HCT116 (cell line): Measurements from ENCODE around the gene APOA5. TPM values are rescaled to one million over a fixed set of nuclear protein-coding genes. Genes with fewer than 3 reads are reported as not detected.

Source experiments
- ATAC-seq: fragments of 200-7000 bp; cut with Tn5 transposase; 2 replicates; pipeline ENCODE4 v1.9.1; 2020; ENCODE audit warnings: mild to moderate bottlenecking, moderate library complexity
- BruUV-seq: library from RNA; stranded (reverse); fragments of 400-500 nt; replicated peaks from 2 replicates; lab custom pipeline; 2021; lab: Mats Ljungman, UMichigan
- CTCF ChIA-PET: fragments of 300-600 bp; sonication (Branson Sonifier 250); formaldehyde crosslinking; loops from one replicate; lab custom pipeline; 2021; ENCODE audit warnings: antibody characterized with exemption; lab: Charles Lee
- POLR2A ChIA-PET: fragments of 300-600, 350-600 bp; sonication (Branson Sonifier 250); formaldehyde crosslinking; loops from one replicate; lab custom pipeline; 2021; ENCODE audit warnings: antibody characterized with exemption; lab: Charles Lee
- RAD21 ChIA-PET, 2 experiments: fragments of 300-600 bp; sonication (Branson Sonifier 250); formaldehyde crosslinking; loops; one replicate each; lab custom pipeline; 2023; ENCODE audit warnings: low total read pairs in 2 of 2; ENCODE audit not compliant: uncharacterized antibody in 2 of 2, unreplicated experiment in 2 of 2, low non-redundant PET in 1 of 2; lab: Charles Lee
- DNase-seq: peaks from one replicate; pipeline ENCODE4 v3.0.0-alpha.2; 2010; ENCODE audit warnings: low read depth, low spot score
- H2AFZ ChIP-seq: fragments of 200-600 bp; shearing (Covaris generic), sonication (generic); 2 replicates; pipeline ENCODE4 v1.6.1; 2017; ENCODE audit warnings: low read depth, mixed run types, mixed read lengths, antibody characterized with exemption, low read length; ENCODE audit not compliant: poor library complexity, severe bottlenecking
- H3K27ac ChIP-seq: 2 replicates; pipeline ENCODE4 v1.5.1; 2012; ENCODE audit warnings: low read depth, low read length
- H3K27me3 ChIP-seq: fragments of 200-600 bp; sonication (generic); 2 replicates; pipeline ENCODE4 v1.6.1; 2016; ENCODE audit warnings: mixed run types, low read length, mixed read lengths; ENCODE audit not compliant: insufficient read depth
- H3K36me3 ChIP-seq, 2 experiments: fragments of 200-500 bp in 1 of 2; fragments of 200-600 bp in 1 of 2; sonication (Bioruptor generic) in 1 of 2; sonication (generic) in 1 of 2; 2 replicates each; pipeline versions ENCODE4 v1.5.1 to v1.6.1; 2014 to 2016; ENCODE audit warnings: low read length in 2 of 2, inconsistent platforms in 1 of 2, mixed read lengths in 1 of 2, mixed run types in 1 of 2; ENCODE audit not compliant: insufficient read depth in 2 of 2, control insufficient read depth in 1 of 2
- H3K4me1 ChIP-seq, 2 experiments: fragments of 200-600 bp in 1 of 2; sonication (generic) in 1 of 2; 2 replicates each; pipeline versions ENCODE4 v1.5.1 to v1.6.1; 2012 to 2017; ENCODE audit warnings: low read length in 2 of 2, inconsistent platforms in 1 of 2, mild to moderate bottlenecking in 1 of 2, mixed read lengths in 1 of 2, mixed run types in 1 of 2, moderate library complexity in 1 of 2; ENCODE audit not compliant: insufficient read depth in 2 of 2, control insufficient read depth in 1 of 2
- H3K4me2 ChIP-seq: fragments of 200-600 bp; sonication (generic); 2 replicates; pipeline ENCODE4 v1.6.1; 2017; ENCODE audit warnings: mixed run types, low read length, mixed read lengths
- H3K4me3 ChIP-seq, 2 experiments: fragments of 200-600 bp in 1 of 2; sonication (generic) in 1 of 2; replicated peaks in 1 of 2; 2 replicates each; pipeline ENCODE4 v1.5.1; 2011 to 2016; ENCODE audit warnings: low read length in 2 of 2, control low read depth in 1 of 2, low read depth in 1 of 2, mild to moderate bottlenecking in 1 of 2, mixed read lengths in 1 of 2, mixed run types in 1 of 2
- H3K79me2 ChIP-seq: fragments of 200-600 bp; sonication (generic); 2 replicates; pipeline ENCODE4 v1.6.1; 2017; ENCODE audit warnings: mild to moderate bottlenecking, mixed run types, low read length, moderate library complexity, mixed read lengths; ENCODE audit not compliant: insufficient read depth
- H3K9ac ChIP-seq: fragments of 200-600 bp; sonication (generic); 2 replicates; pipeline ENCODE4 v1.6.1; 2016; ENCODE audit warnings: low read length, mixed read lengths
- H3K9me2 ChIP-seq: fragments of 200-600 bp; sonication (generic), shearing (Covaris generic); 2 replicates; pipeline ENCODE4 v1.6.1; 2017; ENCODE audit warnings: mixed run types, mild to moderate bottlenecking, moderate library complexity; ENCODE audit not compliant: insufficient read depth
- H3K9me3 ChIP-seq, 2 experiments: fragments of 200-500 bp in 1 of 2; fragments of 200-600 bp in 1 of 2; sonication (Bioruptor generic) in 1 of 2; sonication (generic) in 1 of 2; 2 replicates each; pipeline ENCODE4 v1.6.1; 2014 to 2017; ENCODE audit warnings: low read length in 2 of 2, mixed read lengths in 2 of 2, inconsistent platforms in 1 of 2, low read depth in 1 of 2, mild to moderate bottlenecking in 1 of 2, mixed run types in 1 of 2, moderate library complexity in 1 of 2; ENCODE audit not compliant: control insufficient read depth in 1 of 2, insufficient read depth in 1 of 2
- H4K20me1 ChIP-seq: fragments of 200-600 bp; sonication (generic), shearing (Covaris generic); 2 replicates; pipeline ENCODE4 v1.6.1; 2017; ENCODE audit warnings: mixed run types, mild to moderate bottlenecking, moderate library complexity; ENCODE audit not compliant: insufficient read depth
- CBX3 ChIP-seq: IDR thresholded peaks from 2 replicates; pipeline ENCODE4 v1.6.1; 2012; ENCODE audit warnings: low read depth
- CTCF ChIP-seq, 3 experiments: fragments of 200-600 bp in 1 of 3; sonication (generic) in 1 of 3; IDR thresholded peaks in 2 of 3; conservative IDR thresholded peaks in 1 of 3; 2 replicates each; pipeline ENCODE4 v1.5.1; 2012 to 2017; ENCODE audit warnings: low read depth in 2 of 3, low read length in 2 of 3, antibody characterized with exemption in 1 of 3, borderline replicate concordance in 1 of 3, control low read depth in 1 of 3, mild to moderate bottlenecking in 1 of 3, mixed read lengths in 1 of 3, mixed run types in 1 of 3, moderate library complexity in 1 of 3; ENCODE audit not compliant: insufficient read depth in 1 of 3
- EGR1 ChIP-seq: IDR thresholded peaks from 2 replicates; pipeline ENCODE4 v1.6.1; 2012; ENCODE audit warnings: low read depth
- EZH2 ChIP-seq: fragments of 200-600 bp; sonication (generic); IDR thresholded peaks from 2 replicates; pipeline ENCODE4 v1.6.1; 2017; ENCODE audit warnings: antibody characterized with exemption, mixed run types
- FOSL1 ChIP-seq: IDR thresholded peaks from 2 replicates; pipeline ENCODE4 v1.6.1; 2012; ENCODE audit warnings: low read depth
- JUND ChIP-seq: IDR thresholded peaks from 2 replicates; pipeline ENCODE4 v1.6.1; 2012
- MAX ChIP-seq: IDR thresholded peaks from 2 replicates; pipeline ENCODE4 v1.6.1; 2012
- POLR2A ChIP-seq: IDR thresholded peaks from 2 replicates; pipeline ENCODE4 v1.7.0; 2011; ENCODE audit warnings: borderline replicate concordance; ENCODE audit not compliant: insufficient read depth, insufficient read length; ENCODE audit errors: extremely low read depth
- POLR2AphosphoS5 ChIP-seq: IDR thresholded peaks from 2 replicates; pipeline ENCODE4 v1.6.1; 2011; ENCODE audit warnings: mild to moderate bottlenecking, low read depth, low read length, moderate library complexity
- SIN3A ChIP-seq: IDR thresholded peaks from 2 replicates; pipeline ENCODE4 v1.6.1; 2012; ENCODE audit warnings: low read depth
- SRF ChIP-seq: IDR thresholded peaks from 2 replicates; pipeline ENCODE4 v1.6.1; 2012; ENCODE audit warnings: low read depth
- TCF7L2 ChIP-seq: IDR thresholded peaks from 2 replicates; pipeline ENCODE4 v1.7.0; 2011; ENCODE audit warnings: borderline replicate concordance, inconsistent platforms; ENCODE audit not compliant: insufficient read depth, insufficient read length; ENCODE audit errors: extremely low read depth
- YY1 ChIP-seq: IDR thresholded peaks from 2 replicates; pipeline ENCODE4 v1.6.1; 2011; ENCODE audit warnings: low read length, low read depth, moderate library complexity, mild to moderate bottlenecking; ENCODE audit not compliant: insufficient replicate concordance; ENCODE audit errors: extremely low read depth
- ZBTB33 ChIP-seq: IDR thresholded peaks from 2 replicates; pipeline ENCODE4 v1.6.1; 2011; ENCODE audit warnings: mild to moderate bottlenecking, low read length, moderate library complexity; ENCODE audit not compliant: insufficient replicate concordance; ENCODE audit errors: extremely low read depth
- ZNF274 ChIP-seq: fragments of 200-500 bp; sonication (Bioruptor generic); IDR thresholded peaks from 2 replicates; pipeline ENCODE4 v1.6.1; 2014; ENCODE audit warnings: mild to moderate bottlenecking, low read depth, low read length, inconsistent platforms
- intact Hi-C: fragments of 100-400 bp; cut with micrococcal nuclease; formaldehyde crosslinking; loops from 2 replicates; pipeline ENCODE4 v1.10.0; 2022
- total RNA-seq: library from RNA; stranded (reverse); gene quantifications from one replicate; pipeline ENCODE4 v1.2.1, GENCODE V29; 2021; ENCODE audit not compliant: unreplicated experiment

Gene APOA5
- total RNA-seq, 1 experiment from 2014 or later, result 0.12 TPM

GRCh38 chr11:116826751-116827431, 35.2 kb upstream of the APOA5 start:
- no peak overlapping the region for H3K4me3 ChIP-seq
- H4K20me1 ChIP-seq, result no peaks in the 10 kb centered on the region
- no peaks in the 10 kb centered on the region for H3K9me2 ChIP-seq
- ATAC-seq (no peak; the same call in 1 of the 2 replicates), DNase-seq (no peak)
- TF ChIP-seq EZH2 (no peak), POLR2A (no peak), POLR2AphosphoS5 (no peak), MAX (no peak), FOSL1 (no peak), CTCF (IDR thresholded peaks at IDR 0.05 in 2 of 3, conservative IDR thresholded peaks at IDR 0.05 in 1 of 3; ENCODE audit: borderline replicate concordance in 1 of 3, insufficient read depth in 1 of 3, low read depth in 2 of 3, low read length in 2 of 3) (no peak), CBX3 (no peak), ZNF274 (no peak), TCF7L2 (no peak), SIN3A (no peak), YY1 (no peak), EGR1 (no peak), JUND (no peak), SRF (no peak), ZBTB33 (no peak)
- H3K9ac ChIP-seq, result no peak overlapping the region
- no peaks in the 10 kb centered on the region for H3K4me1 ChIP-seq
- intact Hi-C loops, result no loop called here
- no peaks in the 10 kb centered on the region for H3K27me3 ChIP-seq
- POLR2A ChIA-PET, result no interaction called here
- CTCF ChIA-PET, result no interaction called here
- no peaks in the 10 kb centered on the region for H3K9me3 ChIP-seq
- no peak overlapping the region for H3K27ac ChIP-seq
- RAD21 ChIA-PET, result no interaction called here
- no TSS peak for BruUV-seq
- no peaks in the 10 kb centered on the region for H3K36me3 ChIP-seq
- no peak overlapping the region for H3K4me2 ChIP-seq
- no peaks in the 10 kb centered on the region for H3K79me2 ChIP-seq
- H2AFZ ChIP-seq, result no peak overlapping the region
